ENCODE results near the gene NFATC2IP. TPM values are rescaled to one million over a fixed set of nuclear protein-coding genes. Genes with fewer than 3 reads are reported as not detected.

Gene NFATC2IP
- total and polyA plus RNA-seq, 2 of the 13 experiments (the other 11 are each of a cell fraction or from before 2014, with no cell fraction given) = 32.1 to 48.5 TPM

GRCh38 chr16:28935924-28936783, 14.6 kb upstream of the NFATC2IP start (continued):
- TF ChIP-seq ZNF589 (CRISPR knock-in tag; conservative IDR thresholded peaks at IDR 0.05) = 0 out of 2 replicates have a peak, but pooled peaks have one; percentile 45
- no peak for TF ChIP-seq ZNF512B (CRISPR knock-in tag; IDR thresholded peaks at IDR 0.05; ENCODE audit: borderline replicate concordance)
- TF ChIP-seq HOXA5 (CRISPR knock-in tag; IDR thresholded peaks at IDR 0.05) = no peak
- TF ChIP-seq MLXIP (CRISPR knock-in tag; IDR thresholded peaks at IDR 0.05; ENCODE audit: borderline replicate concordance) = no peak
- no peak for TF ChIP-seq LBX2 (CRISPR knock-in tag; IDR thresholded peaks at IDR 0.05; ENCODE audit: borderline replicate concordance)
- no peak for TF ChIP-seq FIP1L1 (IDR thresholded peaks at IDR 0.05; ENCODE audit: borderline replicate concordance, insufficient read depth, low read depth, low read length)
- no peak for TF ChIP-seq ZNF605 (CRISPR knock-in tag; IDR thresholded peaks at IDR 0.05)
- no peak for TF ChIP-seq RARG (CRISPR knock-in tag; IDR thresholded peaks at IDR 0.05; ENCODE audit: low read depth)
- no peak for TF ChIP-seq PTBP1 (IDR thresholded peaks at IDR 0.05; ENCODE audit: low read depth, low read length, poor library complexity, severe bottlenecking)
- TF ChIP-seq GTF2F1 (IDR thresholded peaks at IDR 0.05; ENCODE audit: low read length) = no peak
- TF ChIP-seq MLX (CRISPR knock-in tag; IDR thresholded peaks at IDR 0.05) = no peak
- TF ChIP-seq CHD4 (IDR thresholded peaks at IDR 0.05; ENCODE audit: borderline replicate concordance, low read length) = no peak
- TF ChIP-seq ZBTB43 (CRISPR knock-in tag; conservative IDR thresholded peaks at IDR 0.05) = no peak; the same call in 1 of the 2 replicates
- no peak for TF ChIP-seq ZNF18 (CRISPR knock-in tag; IDR thresholded peaks at IDR 0.05; ENCODE audit: insufficient replicate concordance)

Data from HepG2 (cell line).